H1 (cell line): Measurements from ENCODE around the gene KRT7. TPM values are rescaled to one million over a fixed set of nuclear protein-coding genes. Genes with fewer than 3 reads are reported as not detected.

Experiments
- CTCF ChIA-PET: fragments of 300-600 bp; sonication (Branson Sonifier 250); formaldehyde crosslinking; loops from one replicate; lab custom pipeline; 2021; ENCODE audit not compliant: partially characterized antibody; lab: Charles Lee
- POLR2A ChIA-PET: fragments of 300-600 bp; sonication (Branson Sonifier 250); formaldehyde crosslinking; loops from one replicate; lab custom pipeline; 2021; ENCODE audit warnings: inconsistent platforms; ENCODE audit not compliant: partially characterized antibody; lab: Charles Lee
- DNase-seq, 2 experiments: peaks; one replicate each; pipeline versions ENCODE4 v3.0.0 to v3.0.0-alpha.2; 2010 to 2022; ENCODE audit warnings: low spot score in 2 of 2, low read depth in 1 of 2, mixed read lengths in 1 of 2
- FAIRE-seq: peaks from 2 replicates; lab custom pipeline; 2011; peaks lifted over from hg19 to GRCh38; lab: Jason Lieb, UNC
- H2AFZ ChIP-seq: 2 replicates; pipeline ENCODE4 v1.8.1; 2012; ENCODE audit warnings: low read length, inconsistent platforms
- H2AK5ac ChIP-seq: 2 replicates; pipeline ENCODE4 v1.6.1; 2013; ENCODE audit warnings: low read depth, low read length
- H2BK120ac ChIP-seq: replicated peaks from 2 replicates; pipeline ENCODE3; 2013; ENCODE audit warnings: low read depth, low read length, inconsistent platforms
- H2BK12ac ChIP-seq: 2 replicates; pipeline ENCODE4 v1.6.1; 2013; ENCODE audit warnings: low read depth, low read length
- H2BK15ac ChIP-seq: 2 replicates; pipeline ENCODE4 v1.6.1; 2013; ENCODE audit warnings: low read length
- H2BK20ac ChIP-seq: 2 replicates; pipeline ENCODE4 v1.6.1; 2013; ENCODE audit warnings: low read length
- H2BK5ac ChIP-seq: 2 replicates; pipeline ENCODE4 v1.6.1; 2013; ENCODE audit warnings: low read depth, low read length
- H3K14ac ChIP-seq: 2 replicates; pipeline ENCODE4 v1.6.1; 2013; ENCODE audit warnings: inconsistent platforms; ENCODE audit not compliant: insufficient read length
- H3K18ac ChIP-seq: 2 replicates; pipeline ENCODE4 v1.6.1; 2013; ENCODE audit warnings: low read length; ENCODE audit errors: extremely low read depth
- H3K23ac ChIP-seq: 2 replicates; pipeline ENCODE4 v1.6.1; 2013; ENCODE audit warnings: inconsistent platforms; ENCODE audit not compliant: insufficient read length
- H3K23me2 ChIP-seq: 2 replicates; pipeline ENCODE4 v1.6.1; 2013; ENCODE audit warnings: low read depth, low read length
- H3K27ac ChIP-seq: 2 replicates; pipeline ENCODE4 v1.6.1; 2011; ENCODE audit warnings: low read depth, low read length, inconsistent platforms
- H3K27me3 ChIP-seq, 4 experiments: replicated peaks in 1 of 4; 1 replicate in 1 of 4; 2 replicates in 3 of 4; pipeline versions ENCODE4 v1.6.1 to v1.8.1; 2011 to 2013; ENCODE audit warnings: low read length in 3 of 4, mild to moderate bottlenecking in 3 of 4, inconsistent platforms in 2 of 4, mixed read lengths in 2 of 4, moderate library complexity in 1 of 4; ENCODE audit not compliant: control insufficient read depth in 3 of 4, insufficient read depth in 3 of 4; ENCODE audit errors: extremely low read depth in 1 of 4
- H3K36me3 ChIP-seq, 4 experiments: 2 replicates each; pipeline versions ENCODE4 v1.6.1 to v1.8.1; 2011 to 2013; ENCODE audit warnings: mild to moderate bottlenecking in 4 of 4, low read length in 3 of 4, moderate library complexity in 2 of 4, control low read depth in 1 of 4, inconsistent platforms in 1 of 4; ENCODE audit not compliant: insufficient read depth in 4 of 4, control insufficient read depth in 2 of 4
- H3K4ac ChIP-seq: replicated peaks from 2 replicates; pipeline ENCODE3; 2013; ENCODE audit warnings: low read length, low read depth, mixed read lengths, inconsistent platforms; ENCODE audit not compliant: insufficient read length
- H3K4me1 ChIP-seq, 4 experiments: replicated peaks in 1 of 4; 1 replicate in 1 of 4; 2 replicates in 3 of 4; pipeline versions ENCODE4 v1.6.1 to v1.8.1; 2011 to 2013; ENCODE audit warnings: low read length in 3 of 4, inconsistent platforms in 2 of 4, mixed read lengths in 1 of 4; ENCODE audit not compliant: insufficient read depth in 4 of 4, control insufficient read depth in 3 of 4
- H3K4me2 ChIP-seq, 2 experiments: 2 replicates each; pipeline versions ENCODE4 v1.6.1 to v1.8.1; 2011 to 2013; ENCODE audit warnings: low read depth in 2 of 2, low read length in 2 of 2, control low read depth in 1 of 2, inconsistent platforms in 1 of 2, mild to moderate bottlenecking in 1 of 2; ENCODE audit not compliant: insufficient read depth in 1 of 2
- H3K4me3 ChIP-seq, 4 experiments: fragments of 200-600, 300-600 bp in 1 of 4; sonication (generic), shearing (Covaris generic), sonication (Bioruptor Twin) in 1 of 4; 2 replicates each; pipeline versions ENCODE4 v1.5.1 to v1.8.1; 2011 to 2016; ENCODE audit warnings: low read length in 4 of 4, low read depth in 3 of 4, control low read depth in 2 of 4, inconsistent platforms in 2 of 4, mild to moderate bottlenecking in 2 of 4, mixed read lengths in 1 of 4, moderate library complexity in 1 of 4; ENCODE audit not compliant: insufficient read depth in 2 of 4; ENCODE audit errors: extremely low read depth in 1 of 4
- H3K56ac ChIP-seq: replicated peaks from 2 replicates; pipeline ENCODE3; 2013; ENCODE audit warnings: low read depth, mild to moderate bottlenecking, mixed read lengths, low read length, inconsistent platforms; ENCODE audit not compliant: insufficient read length
- H3K79me1 ChIP-seq: 2 replicates; pipeline ENCODE4 v1.6.1; 2013; ENCODE audit warnings: low read depth, low read length, control low read depth
- H3K79me2 ChIP-seq, 2 experiments: 2 replicates each; pipeline versions ENCODE4 v1.6.1 to v1.8.1; 2012 to 2013; ENCODE audit warnings: low read length in 2 of 2, mild to moderate bottlenecking in 2 of 2, inconsistent platforms in 1 of 2; ENCODE audit not compliant: insufficient read depth in 2 of 2, control insufficient read depth in 1 of 2
- H3K9ac ChIP-seq, 4 experiments: replicated peaks in 1 of 4; 1 replicate in 1 of 4; 2 replicates in 3 of 4; pipeline versions ENCODE4 v1.6.1 to v1.8.1; 2011 to 2013; ENCODE audit warnings: low read depth in 3 of 4, low read length in 3 of 4, control low read depth in 2 of 4, mild to moderate bottlenecking in 2 of 4, moderate library complexity in 2 of 4, inconsistent platforms in 1 of 4; ENCODE audit errors: extremely low read depth in 1 of 4
- H3K9me3 ChIP-seq, 2 experiments: 2 replicates each; pipeline versions ENCODE4 v1.6.1 to v1.8.1; 2012 to 2013; ENCODE audit warnings: mild to moderate bottlenecking in 2 of 2, moderate library complexity in 2 of 2, control low read depth in 1 of 2, inconsistent platforms in 1 of 2, low read depth in 1 of 2, low read length in 1 of 2, mixed read lengths in 1 of 2; ENCODE audit not compliant: insufficient read depth in 2 of 2
- H4K20me1 ChIP-seq, 2 experiments: replicated peaks in 1 of 2; 2 replicates each; pipeline versions ENCODE3 to v1.8.1; 2011 to 2013; ENCODE audit warnings: inconsistent platforms in 2 of 2, low read length in 2 of 2, mild to moderate bottlenecking in 1 of 2; ENCODE audit not compliant: insufficient read depth in 2 of 2, control insufficient read depth in 1 of 2
- H4K5ac ChIP-seq: 2 replicates; pipeline ENCODE4 v1.6.1; 2013; ENCODE audit warnings: low read length, low read depth, mixed read lengths, inconsistent platforms; ENCODE audit not compliant: insufficient read length
- H4K8ac ChIP-seq: 2 replicates; pipeline ENCODE4 v1.8.0; 2013; ENCODE audit warnings: mild to moderate bottlenecking, moderate library complexity, low read length, inconsistent platforms; ENCODE audit not compliant: insufficient read depth; ENCODE audit errors: extremely low read depth
- H4K91ac ChIP-seq: replicated peaks from 2 replicates; pipeline ENCODE3; 2013; ENCODE audit warnings: low read length, mixed read lengths, inconsistent platforms; ENCODE audit not compliant: insufficient read length
- ASH2L ChIP-seq: fragments of 200-600, 300-600 bp; sonication (generic); IDR thresholded peaks from one replicate; pipeline ENCODE4 v1.7.1; 2017; ENCODE audit warnings: low read length
- CEBPB ChIP-seq: IDR thresholded peaks from 2 replicates; pipeline ENCODE4 v1.6.1; 2012; ENCODE audit warnings: low read depth, low read length
- E2F6 ChIP-seq: IDR thresholded peaks from 2 replicates; pipeline ENCODE4 v1.6.1; 2012; ENCODE audit warnings: inconsistent platforms
- POU5F1 ChIP-seq: IDR thresholded peaks from 2 replicates; pipeline ENCODE4 v1.6.1; 2011; ENCODE audit warnings: low read depth, mild to moderate bottlenecking, low read length, moderate library complexity
- RAD21 ChIP-seq, 2 experiments: IDR thresholded peaks in 1 of 2; conservative IDR thresholded peaks in 1 of 2; 2 replicates each; pipeline ENCODE4 v1.6.1; 2011; ENCODE audit warnings: low read depth in 2 of 2, low read length in 2 of 2, improper control_type of control experiment in 1 of 2, inconsistent platforms in 1 of 2, mild to moderate bottlenecking in 1 of 2, moderate library complexity in 1 of 2
- RBBP5 ChIP-seq: IDR thresholded peaks from 2 replicates; pipeline ENCODE4 v1.7.1; 2012; ENCODE audit warnings: low read depth, mild to moderate bottlenecking, inconsistent platforms, low read length, moderate library complexity, borderline replicate concordance
- SP4 ChIP-seq: IDR thresholded peaks from 2 replicates; pipeline ENCODE4 v1.6.1; 2012; ENCODE audit warnings: low read length, inconsistent platforms
- SRF ChIP-seq: IDR thresholded peaks from 2 replicates; pipeline ENCODE4 v1.6.1; 2011; ENCODE audit warnings: mild to moderate bottlenecking, low read depth, low read length, moderate library complexity
- WGBS, 2 experiments: shearing (Covaris generic) in 1 of 2; methylation state at CpG; one replicate each; pipeline versions ENCODE4 v1.1.6 to v1.1.7; 2013 to 2015; ENCODE audit warnings: low lambda C conversion rate in 2 of 2, mixed read lengths in 2 of 2, inconsistent platforms in 1 of 2, low coverage in 1 of 2, missing lambda C conversion rate in 1 of 2; ENCODE audit not compliant: insufficient replicate concordance in 2 of 2, insufficient coverage in 1 of 2, insufficient read length in 1 of 2; ENCODE audit errors: extremely low coverage in 1 of 2, missing lambda C conversion rate in 1 of 2; 5-methylcytosine and 5-hydroxymethylcytosine counted together
- polyA plus RNA-seq, 7 experiments: library from polyadenylated mRNA; depleted of rRNA in 3 of 7; stranded (reverse) in 5 of 7; unstranded in 2 of 7; fragments of >200 nt in 5 of 7; fragments of 200-250 nt in 2 of 7; gene quantifications; 1 replicate in 5 of 7; 2 replicates in 1 of 7; 4 replicates in 1 of 7; pipeline versions ENCODE4 v1.2.1 to v1.2.3, GENCODE V29; 2011 to 2013; ENCODE audit warnings: missing spikeins in 2 of 7, mixed read lengths in 2 of 7
- total RNA-seq: library from RNA; stranded (reverse); fragmentation: NEBNext Ultra II Directional; extraction: Animal tissue kit (Norgen Biotek cat#: 25700); gene quantifications from 2 replicates; pipeline ENCODE4 v1.2.1, GENCODE V29; 2021
- TF ChIP-seq, protein P1 (sequence below): IDR thresholded peaks from 2 replicates; pipeline ENCODE4 v1.6.1; 2011; ENCODE audit warnings: low read length, improper control_type of control experiment

KRT7 gene
- total and polyA plus RNA-seq, 2 of the 8 experiments (the other 6 are each of a cell fraction or from before 2014, with no cell fraction given): 13.2 to 19.0 TPM

- ChIA-PET CTCF (interaction anchor here (0.6 to 13.2 kb wide), 4 partner anchors 32 to 1203 kb away, joined by 3 to 146 read pairs (median 10); no protein-coding TSS in a partner anchor), POLR2A (no interaction called here)
- Histone ChIP-seq H2AK5ac (no peak overlapping the region), H3K23ac (no peak overlapping the region), H3K36me3 (no peaks in the 10 kb centered on the region), H3K4ac (no peak overlapping the region), H4K5ac (no peak overlapping the region), H4K91ac (no peak overlapping the region), H3K4me3 (no peak overlapping the region)
- no peak for TF ChIP-seq RAD21 (IDR thresholded peaks at IDR 0.05 in 1 of 2, conservative IDR thresholded peaks at IDR 0.05 in 1 of 2; ENCODE audit: low read depth in 2 of 2, low read length in 2 of 2)
- no peak for TF ChIP-seq SRF
- no peak for TF ChIP-seq SP4
- no peak for TF ChIP-seq ASH2L
- no peak for TF ChIP-seq E2F6
- TF ChIP-seq, protein P1, sequence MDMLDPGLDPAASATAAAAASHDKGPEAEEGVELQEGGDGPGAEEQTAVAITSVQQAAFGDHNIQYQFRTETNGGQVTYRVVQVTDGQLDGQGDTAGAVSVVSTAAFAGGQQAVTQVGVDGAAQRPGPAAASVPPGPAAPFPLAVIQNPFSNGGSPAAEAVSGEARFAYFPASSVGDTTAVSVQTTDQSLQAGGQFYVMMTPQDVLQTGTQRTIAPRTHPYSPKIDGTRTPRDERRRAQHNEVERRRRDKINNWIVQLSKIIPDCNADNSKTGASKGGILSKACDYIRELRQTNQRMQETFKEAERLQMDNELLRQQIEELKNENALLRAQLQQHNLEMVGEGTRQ: no peak
- TF ChIP-seq RBBP5: no peak
- no peak for TF ChIP-seq CEBPB
- TF ChIP-seq POU5F1: no peak
- TF ChIP-seq, all 59 proteins: peak for 0
- Histone ChIP-seq H3K27ac (no peak overlapping the region), H2BK12ac (no peak overlapping the region), H2BK120ac (no peak overlapping the region), H4K20me1 (peaks cover 0 to 3% of the 10 kb centered on the region in 2 experiments), H2BK5ac (no peak overlapping the region), H3K27me3 (no peaks in the 10 kb centered on the region), H3K79me2 (no peaks in the 10 kb centered on the region), H3K18ac (no peak overlapping the region), H2AFZ (no peak overlapping the region), H2BK20ac (no peak overlapping the region), H2BK15ac (no peak overlapping the region), H3K4me2 (no peak overlapping the region), H3K9me3 (no peaks in the 10 kb centered on the region), H3K23me2 (no peaks in the 10 kb centered on the region), H3K56ac (no peak overlapping the region), H3K9ac (no peak overlapping the region), H3K4me1 (peaks cover 0 to 4% (median under 1%) of the 10 kb centered on the region in 4 experiments; a peak in 4 of 7 replicates), H3K14ac (no peak overlapping the region), H3K79me1 (no peaks in the 10 kb centered on the region), H4K8ac (no peak overlapping the region)
- FAIRE-seq: no peak
- DNase-seq: no peak
- 85% methylated on average over 4 of the region's 4 CpGs; no CpG with 5 or more reads in 1 of the 2 experiments for WGBS, 2 experiments
These were observed 15.0 kb upstream of the KRT7 start for GRCh38 chr12:52218001-52218400.
